Sigmoid colon (tissue), 7 donors: ENCODE results near the gene KLHL30. TPM values are rescaled to one million over a fixed set of nuclear protein-coding genes. Genes with fewer than 3 reads are reported as not detected.

Experiments used
- DNase-seq: peaks from one replicate; pipeline ENCODE4 v3.0.0-alpha.2; 2019
- H3K27ac ChIP-seq, 4 donors: fragments of 200-600 bp; sonication (generic); one replicate each; pipeline ENCODE4 v1.5.1; 2016 to 2019; ENCODE audit warnings: mild to moderate bottlenecking in 1 of 4
- H3K27me3 ChIP-seq, 3 donors: fragments of 200-600 bp; sonication (generic); one replicate each; pipeline ENCODE4 v1.5.1; 2019; ENCODE audit warnings: mild to moderate bottlenecking in 1 of 3
- H3K36me3 ChIP-seq, 4 donors: fragments of 200-600 bp; sonication (generic); one replicate each; pipeline ENCODE4 v1.5.1; 2016 to 2019
- H3K4me1 ChIP-seq, 4 donors: fragments of 200-600 bp; sonication (generic); one replicate each; pipeline ENCODE4 v1.5.1; 2017 to 2019
- H3K4me3 ChIP-seq, 4 donors: fragments of 200-600 bp; sonication (generic); one replicate each; pipeline ENCODE4 v1.5.1; 2017 to 2019; ENCODE audit warnings: mild to moderate bottlenecking in 2 of 4, moderate library complexity in 1 of 4
- H3K9me3 ChIP-seq, 4 donors: fragments of 200-600 bp in 3 of 4; sonication (generic) in 3 of 4; one replicate each; pipeline versions ENCODE4 v1.5.1 to v1.6.1; 2013 to 2019
- CTCF ChIP-seq, 4 experiments: fragments of 450-650 bp in 3 of 4; fragments of 200-600 bp in 1 of 4; IDR thresholded peaks; one replicate each; pipeline ENCODE4 v1.5.1; 2016 to 2019; ENCODE audit warnings: antibody characterized with exemption in 4 of 4, mild to moderate bottlenecking in 3 of 4, moderate library complexity in 2 of 4
- EP300 ChIP-seq, 4 donors: sonication (generic); formaldehyde crosslinking; IDR thresholded peaks; one replicate each; pipeline ENCODE4 v1.6.1; 2017; ENCODE audit warnings: antibody characterized with exemption in 4 of 4
- POLR2A ChIP-seq, 2 donors: fragments of 450-650 bp; IDR thresholded peaks; one replicate each; pipeline ENCODE4 v1.6.1; 2016; ENCODE audit warnings: antibody characterized with exemption in 2 of 2, mild to moderate bottlenecking in 2 of 2, moderate library complexity in 2 of 2
- POLR2AphosphoS5 ChIP-seq, 4 donors: sonication (generic); formaldehyde crosslinking; IDR thresholded peaks; one replicate each; pipeline ENCODE4 v1.6.1; 2017; ENCODE audit warnings: antibody characterized with exemption in 4 of 4
- WGBS, 2 donors: extraction: QIAGEN DNeasy Blood & Tissue Kit; methylation state at CpG; one replicate each; pipeline ENCODE4 v1.1.7; 2013; 5-methylcytosine and 5-hydroxymethylcytosine counted together
- intact Hi-C: fragments of 100-400 bp; cut with DNase I; formaldehyde crosslinking; loops from one replicate; pipeline ENCODE4 v1.15.1; 2023
- polyA plus RNA-seq, 3 donors: library from polyadenylated mRNA; stranded (reverse); fragments of 200-250 nt; gene quantifications; one replicate each; pipeline ENCODE4 v1.2.3, GENCODE V29; 2013
- total RNA-seq, 4 donors: library from RNA; depleted of rRNA; stranded (reverse); fragments of >200 nt; gene quantifications; one replicate each; pipeline ENCODE4 v1.1.0, GENCODE V29; 2016
- donor health status: healthy with polysubstance abuse.
- donor health status: Bipolar disorder and iron deficiency.
- donor health status: healthy.

Gene KLHL30
- total and polyA plus RNA-seq, 7 donors, result 0.19 to 3.6 (median 0.71) TPM; not detected in 2

DNA sequence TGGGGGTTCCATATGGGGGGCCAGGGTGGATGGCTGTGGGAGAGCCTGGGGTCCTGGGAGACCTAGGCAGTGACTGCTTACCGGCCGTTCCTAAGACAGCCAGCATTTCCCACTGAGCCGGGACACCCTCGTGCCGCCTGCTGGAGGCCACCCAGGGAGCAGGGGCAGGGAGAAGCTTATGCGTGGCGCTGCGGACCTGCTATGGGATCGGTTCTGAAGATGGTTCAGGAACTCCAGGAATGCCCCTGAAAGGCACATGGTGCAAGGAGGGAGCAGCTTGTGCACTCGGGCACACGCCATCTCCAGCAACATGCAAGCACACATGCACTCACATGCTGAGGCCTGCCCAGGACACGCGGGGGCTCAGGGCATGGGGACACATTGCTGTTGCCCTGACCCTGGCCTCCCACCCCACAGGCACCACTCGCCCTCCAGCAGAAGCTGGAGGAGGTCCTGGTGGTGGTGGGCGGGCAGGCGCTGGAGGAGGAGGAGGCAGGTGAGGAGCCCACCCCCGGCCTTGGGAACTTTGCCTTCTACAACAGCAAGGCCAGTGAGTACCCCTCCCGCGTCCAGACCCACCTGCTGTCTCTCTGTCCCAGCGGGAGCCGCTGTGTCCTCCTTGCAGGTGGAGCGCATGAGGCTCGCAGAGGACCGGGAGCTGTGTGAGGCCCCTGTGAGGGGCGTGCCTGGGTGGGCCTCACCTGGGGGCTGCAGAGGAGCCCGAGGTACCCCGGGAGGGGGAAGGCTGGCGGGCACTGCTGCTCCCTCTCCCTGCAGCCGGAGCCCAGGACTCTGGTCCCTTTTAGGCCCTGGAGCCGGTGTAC is 4.1 kb downstream of the KLHL30 start:
- no peak for TF ChIP-seq POLR2AphosphoS5 (IDR thresholded peaks at IDR 0.05)
- TF ChIP-seq CTCF (IDR thresholded peaks at IDR 0.05), result no peak
- no peak for TF ChIP-seq POLR2A (IDR thresholded peaks at IDR 0.05)
- no peak for TF ChIP-seq EP300 (IDR thresholded peaks at IDR 0.05)
- H3K27me3 ChIP-seq, result no peaks in the 10 kb centered on the region
- H3K27ac ChIP-seq, result no peak overlapping the region
- H3K9me3 ChIP-seq, result no peaks in the 10 kb centered on the region
- peaks cover 0 to 36% (median 27%) of the 10 kb centered on the region in 4 donors for H3K4me1 ChIP-seq
- no peak overlapping the region for H3K4me3 ChIP-seq
- intact Hi-C loops, result no loop called here
- DNase-seq, result no peak
- H3K36me3 ChIP-seq, result no peaks in the 10 kb centered on the region
- 33 to 81% methylated on average over 30 of the region's 30 CpGs for WGBS, 2 donors

DNA sequence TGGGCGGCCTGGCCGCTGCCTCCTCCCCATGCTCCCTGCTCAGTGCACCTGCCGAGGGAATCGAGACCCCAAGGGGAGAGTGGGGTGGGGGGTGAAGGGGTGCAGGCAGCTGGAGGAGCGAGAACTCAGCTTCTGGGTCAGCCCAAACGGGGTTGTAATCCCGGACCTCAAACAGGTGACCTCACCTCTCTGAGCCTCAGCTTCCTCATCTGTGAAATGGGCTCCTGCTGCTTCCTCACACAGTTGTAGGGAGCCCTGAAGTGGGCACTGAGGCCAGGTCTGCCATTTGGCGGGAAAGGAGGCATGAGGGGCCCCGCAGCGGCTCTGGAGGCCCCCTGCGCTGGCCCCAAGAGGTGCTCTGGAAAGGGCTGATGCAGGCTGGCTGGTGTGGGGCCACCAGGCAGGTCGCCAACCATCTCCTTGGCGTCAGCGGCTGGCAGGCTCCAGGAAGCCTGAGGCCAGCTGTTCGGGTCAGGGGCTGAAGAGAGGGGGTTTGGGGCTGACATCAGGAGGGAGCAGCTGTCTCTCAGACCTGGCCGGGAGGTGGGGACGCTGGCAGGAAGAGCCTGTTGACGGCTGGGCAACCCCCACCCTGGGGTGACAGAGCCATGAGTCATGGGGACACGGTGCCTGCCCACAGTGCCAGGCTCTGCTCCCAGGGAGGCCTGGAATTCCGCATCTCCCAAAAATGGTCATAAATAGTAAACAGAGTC is 4.9 kb downstream of the KLHL30 start:
- no peaks in the 10 kb centered on the region for H3K36me3 ChIP-seq
- TF ChIP-seq POLR2AphosphoS5 (IDR thresholded peaks at IDR 0.05) (no peak), POLR2A (IDR thresholded peaks at IDR 0.05) (no peak), EP300 (IDR thresholded peaks at IDR 0.05) (no peak), CTCF (IDR thresholded peaks at IDR 0.05) (no peak)
- H3K4me3 ChIP-seq, result no peak overlapping the region
- intact Hi-C loops, result no loop called here
- DNase-seq, result no peak
- peak overlapping the region in 1 of 4 donors; percentile 1 for H3K27ac ChIP-seq
- H3K9me3 ChIP-seq, result no peaks in the 10 kb centered on the region
- WGBS, 2 donors, result 55 to 63% methylated on average over 20 of the region's 20 CpGs
- peaks cover 0 to 28% (median 21%) of the 10 kb centered on the region in 4 donors for H3K4me1 ChIP-seq
- no peaks in the 10 kb centered on the region for H3K27me3 ChIP-seq

- intact Hi-C loops, result no loop called here
- Histone ChIP-seq H3K27me3 (no peaks in the 10 kb centered on the region), H3K9me3 (no peaks in the 10 kb centered on the region), H3K27ac (no peak overlapping the region), H3K4me3 (no peak overlapping the region), H3K36me3 (no peaks in the 10 kb centered on the region), H3K4me1 (peaks cover 0 to 20% (median 13%) of the 10 kb centered on the region in 4 donors)
- WGBS, 2 donors, result 84 to 87% methylated on average over 5 of the region's 5 CpGs
- DNase-seq, result no peak
- no peak for TF ChIP-seq POLR2A (IDR thresholded peaks at IDR 0.05)
- no peak for TF ChIP-seq CTCF (IDR thresholded peaks at IDR 0.05)
- no peak for TF ChIP-seq EP300 (IDR thresholded peaks at IDR 0.05)
- TF ChIP-seq POLR2AphosphoS5 (IDR thresholded peaks at IDR 0.05), result no peak
These were observed 5.8 kb downstream of the KLHL30 start for GRCh38 chr2:238144262-238144661.

DNA sequence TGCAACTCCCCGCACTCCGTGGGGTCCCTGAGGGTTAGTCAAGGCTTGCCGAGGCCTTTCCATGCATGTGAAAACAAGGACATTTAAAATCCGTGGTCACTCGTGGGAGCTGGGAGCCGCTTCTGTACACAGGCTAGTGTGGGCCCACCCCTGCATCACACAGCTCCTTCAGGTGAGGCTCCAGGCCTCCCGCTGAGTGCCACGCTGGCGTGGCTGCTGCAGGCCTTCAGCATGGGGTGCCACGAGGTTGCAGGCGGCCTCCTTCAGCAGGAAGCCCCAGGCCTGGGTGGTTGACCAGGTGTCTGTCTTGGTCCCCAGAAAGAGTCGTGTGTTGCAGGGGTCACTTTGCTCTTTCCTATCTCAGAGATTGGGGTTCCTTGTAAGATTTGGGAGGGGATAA is 6.6 kb downstream of the KLHL30 start:
- TF ChIP-seq POLR2AphosphoS5 (IDR thresholded peaks at IDR 0.05) (no peak), CTCF (IDR thresholded peaks at IDR 0.05) (no peak), EP300 (IDR thresholded peaks at IDR 0.05) (no peak), POLR2A (IDR thresholded peaks at IDR 0.05) (no peak)
- no peak for DNase-seq
- Histone ChIP-seq H3K9me3 (no peaks in the 10 kb centered on the region), H3K4me1 (peaks cover 0 to 18% (median 10%) of the 10 kb centered on the region in 4 donors), H3K4me3 (no peak overlapping the region), H3K27ac (no peak overlapping the region), H3K27me3 (no peaks in the 10 kb centered on the region), H3K36me3 (no peaks in the 10 kb centered on the region)
- whole genome bisulfite sequencing, 2 donors, result 83 to 88% methylated on average over 12 of the region's 12 CpGs
- intact Hi-C loops, result no loop called here
